GM12801 (cell line): ENCODE data around the gene NREP.

Experiments
- TF ChIP-seq, protein P1 (sequence below): IDR thresholded peaks from one replicate; pipeline ENCODE4 v1.5.1; 2011; ENCODE audit warnings: control low read depth; ENCODE audit not compliant: insufficient read length; ENCODE audit errors: extremely low read depth

The NREP gene

DNA sequence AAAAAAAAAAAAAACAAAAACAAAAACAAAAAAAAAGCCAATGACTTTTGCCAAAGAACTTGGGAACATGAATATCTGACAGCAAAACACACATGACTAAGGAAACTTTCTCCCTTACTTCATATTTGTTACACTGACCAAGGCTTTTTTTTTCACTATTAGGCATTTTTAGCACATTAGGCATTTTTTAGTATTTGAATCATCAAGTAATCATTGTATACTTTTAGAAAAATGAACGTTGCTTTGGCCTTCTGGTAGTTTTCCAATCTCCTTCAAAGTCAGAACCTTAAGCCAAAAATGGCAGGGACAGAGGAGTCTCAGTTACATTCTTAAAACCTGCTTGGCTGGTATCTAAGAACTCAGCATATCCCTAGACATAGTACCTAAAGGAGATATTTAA lies 19.3 kb downstream of the NREP start:
- TF ChIP-seq, protein P1, sequence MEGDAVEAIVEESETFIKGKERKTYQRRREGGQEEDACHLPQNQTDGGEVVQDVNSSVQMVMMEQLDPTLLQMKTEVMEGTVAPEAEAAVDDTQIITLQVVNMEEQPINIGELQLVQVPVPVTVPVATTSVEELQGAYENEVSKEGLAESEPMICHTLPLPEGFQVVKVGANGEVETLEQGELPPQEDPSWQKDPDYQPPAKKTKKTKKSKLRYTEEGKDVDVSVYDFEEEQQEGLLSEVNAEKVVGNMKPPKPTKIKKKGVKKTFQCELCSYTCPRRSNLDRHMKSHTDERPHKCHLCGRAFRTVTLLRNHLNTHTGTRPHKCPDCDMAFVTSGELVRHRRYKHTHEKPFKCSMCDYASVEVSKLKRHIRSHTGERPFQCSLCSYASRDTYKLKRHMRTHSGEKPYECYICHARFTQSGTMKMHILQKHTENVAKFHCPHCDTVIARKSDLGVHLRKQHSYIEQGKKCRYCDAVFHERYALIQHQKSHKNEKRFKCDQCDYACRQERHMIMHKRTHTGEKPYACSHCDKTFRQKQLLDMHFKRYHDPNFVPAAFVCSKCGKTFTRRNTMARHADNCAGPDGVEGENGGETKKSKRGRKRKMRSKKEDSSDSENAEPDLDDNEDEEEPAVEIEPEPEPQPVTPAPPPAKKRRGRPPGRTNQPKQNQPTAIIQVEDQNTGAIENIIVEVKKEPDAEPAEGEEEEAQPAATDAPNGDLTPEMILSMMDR = no peak

GRCh38 chr5:111735583-111736270 lies 21.3 kb downstream of the NREP start:
- TF ChIP-seq, protein P1 = no peak

- TF ChIP-seq, protein P1 = no peak
Observed at GRCh38 chr5:111734597-111734996, 22.4 kb downstream of the NREP start.

DNA sequence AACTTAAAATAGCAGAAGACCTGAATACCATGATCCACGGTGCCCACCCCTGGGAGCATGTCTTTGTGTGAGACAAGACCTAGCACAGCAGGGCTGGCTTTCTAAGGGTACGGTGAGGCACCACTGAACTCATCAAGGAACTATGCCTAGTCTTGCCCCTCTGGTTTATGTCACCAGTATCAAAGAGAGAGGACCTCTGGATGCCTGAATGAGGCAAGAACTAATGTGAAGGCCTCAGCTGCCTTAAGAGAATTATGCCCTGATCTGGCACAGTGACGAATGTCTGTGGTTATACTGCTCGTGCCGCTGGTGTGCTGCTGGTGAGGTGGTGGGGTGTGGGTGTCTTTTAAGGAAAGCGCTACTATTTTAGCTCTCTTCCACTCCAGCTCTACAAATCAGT lies 23.0 kb downstream of the NREP start:
- TF ChIP-seq, protein P1 = no peak

DNA sequence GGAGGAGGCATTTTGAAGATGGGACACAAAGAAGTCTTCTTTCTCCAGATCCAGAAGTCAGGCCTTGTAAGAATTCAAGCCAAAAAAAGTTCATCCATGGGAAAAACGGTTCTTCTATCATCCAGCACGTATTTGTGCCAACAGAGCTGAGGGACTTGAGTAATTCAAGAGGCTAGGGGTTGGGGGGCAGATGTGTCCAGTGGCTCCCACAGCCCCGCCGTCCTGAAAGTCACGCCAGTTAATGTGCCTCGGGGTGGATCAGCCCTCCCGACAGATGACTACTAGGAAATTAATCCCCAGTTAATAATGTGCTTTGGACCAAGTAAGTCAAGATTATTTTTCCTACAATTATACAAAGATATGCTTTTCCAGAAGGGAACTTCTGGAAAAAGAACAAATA lies 23.4 kb downstream of the NREP start:
- TF ChIP-seq, protein P1 = no peak

- TF ChIP-seq, protein P1 = no peak
Observed at GRCh38 chr5:111731638-111732037, 25.4 kb downstream of the NREP start.

DNA sequence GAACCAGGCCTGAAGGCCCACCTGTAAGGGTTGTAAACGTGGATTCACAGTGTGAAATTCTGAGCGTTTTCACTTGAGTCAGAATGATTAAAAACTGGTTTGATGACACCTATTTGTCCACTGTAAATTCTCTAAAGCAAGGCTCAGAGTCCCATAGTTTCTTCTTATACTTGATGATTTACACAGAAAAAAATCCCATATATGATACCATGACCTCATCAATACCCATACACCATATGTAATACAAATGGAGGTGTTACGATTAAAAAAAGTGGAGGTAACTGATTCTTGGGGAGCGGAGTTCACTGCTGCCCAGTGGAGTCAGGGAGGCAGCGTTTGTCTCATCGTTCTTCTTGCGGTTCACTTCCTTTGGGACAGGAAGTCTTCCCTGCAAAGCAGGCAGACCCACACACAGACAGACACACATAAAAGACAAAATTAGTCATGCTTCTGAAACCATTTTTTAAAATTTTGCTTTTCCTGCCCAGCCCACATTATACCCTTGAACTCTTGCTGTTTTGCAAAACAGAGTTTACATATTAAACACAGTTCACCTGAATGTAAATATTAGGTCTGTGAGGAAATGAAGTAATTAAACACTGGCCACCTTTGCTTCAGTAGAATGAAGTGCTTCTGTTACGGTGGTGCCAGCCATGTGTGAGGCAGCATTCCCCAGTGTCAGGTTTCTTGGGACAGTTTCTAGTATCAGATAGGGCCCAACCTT lies 26.2 kb downstream of the NREP start:
- TF ChIP-seq, protein P1 = no peak
